Hematopoietic multipotent progenitor cell treated with erythropoietin and hydrocortisone succinate and interleukin-3 and kit ligand, for 8 days (in vitro differentiated cells): ENCODE measurements around the gene IGHMBP2.

Source experiments
- DNase-seq: peaks from one replicate; pipeline ENCODE4 v3.0.0-alpha.2; 2015

The IGHMBP2 gene

DNA sequence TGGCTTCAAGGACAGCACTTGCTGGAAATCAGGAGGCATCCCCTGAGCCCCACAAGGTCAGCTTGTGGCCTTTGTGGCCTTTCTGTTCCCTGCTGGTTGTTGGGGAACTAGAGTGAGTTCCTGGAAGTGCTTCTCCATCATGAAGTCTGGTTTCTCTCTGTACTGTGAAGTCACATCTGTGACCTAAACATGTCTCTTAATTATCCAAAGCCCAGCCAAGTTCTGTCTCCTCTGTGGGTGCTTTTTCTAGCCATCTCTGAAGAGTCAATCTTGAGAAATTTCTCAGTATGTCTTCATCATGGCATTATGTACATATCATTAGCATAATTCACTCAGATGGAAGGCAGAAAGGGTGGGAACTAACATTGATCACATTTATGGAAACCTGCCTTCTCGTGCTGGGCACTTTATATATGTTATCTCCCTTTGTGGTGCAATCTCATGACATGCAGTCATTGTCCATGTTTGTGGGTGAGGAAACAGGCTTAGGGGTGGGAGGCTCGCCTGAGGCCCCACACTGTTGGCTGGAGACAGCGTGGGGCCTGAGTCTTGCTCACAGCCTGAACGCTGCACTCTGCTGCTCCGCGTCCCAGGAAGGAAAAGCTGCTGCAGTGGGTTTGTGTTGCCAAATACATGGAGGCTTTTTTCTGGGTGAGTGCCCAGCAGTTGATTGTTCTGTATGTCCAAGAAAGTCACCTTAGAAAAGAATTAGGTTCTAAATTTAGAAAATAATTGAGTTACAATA lies 24.6 kb downstream of the IGHMBP2 start:
- DNase-seq = no peak

DNA sequence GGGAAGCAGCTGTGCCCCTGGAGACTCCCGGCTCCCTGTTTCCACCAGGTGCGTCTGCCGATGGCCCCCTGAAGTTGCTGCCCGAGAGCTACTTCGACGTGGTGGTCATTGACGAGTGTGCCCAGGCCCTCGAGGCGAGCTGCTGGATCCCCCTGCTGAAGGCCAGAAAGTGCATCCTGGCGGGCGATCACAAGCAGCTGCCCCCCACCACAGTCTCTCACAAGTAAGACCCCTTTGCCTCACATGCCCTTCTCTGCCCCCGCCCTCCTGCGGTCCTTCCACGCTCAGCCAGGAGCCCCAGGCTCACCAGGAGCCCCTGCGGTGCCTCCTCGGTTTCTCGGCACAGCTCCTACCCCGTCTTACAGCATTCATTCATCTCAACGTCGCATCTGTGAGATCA lies 25.4 kb downstream of the IGHMBP2 start:
- no peak for DNase-seq

- DNase-seq = no peak
Measured at GRCh38 chr11:68929706-68930570, 26.2 kb downstream of the IGHMBP2 start.

GRCh38 chr11:68930991-68931855 lies 27.5 kb downstream of the IGHMBP2 start:
- no peak for DNase-seq

GRCh38 chr11:68931911-68932310 lies 28.2 kb downstream of the IGHMBP2 start:
- DNase-seq = no peak

DNA sequence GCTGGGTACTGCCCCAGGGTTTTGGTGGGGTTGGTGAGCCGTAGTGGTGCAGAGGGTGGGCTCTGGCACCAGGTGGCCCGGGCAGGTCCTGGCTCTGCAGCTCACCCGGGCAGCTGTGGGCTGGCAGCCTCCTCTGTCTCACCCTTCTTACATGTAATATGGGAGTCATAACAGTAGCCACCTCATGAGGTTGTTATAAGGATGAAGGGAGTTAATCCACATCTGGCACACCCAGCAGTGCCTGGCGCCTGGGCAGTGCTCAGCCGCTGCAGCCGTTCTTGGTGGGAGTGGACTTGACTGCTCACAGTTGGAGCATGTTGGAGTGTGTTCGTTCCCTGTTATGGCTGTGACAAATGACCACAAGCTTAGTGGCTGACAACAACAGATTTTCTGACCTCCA lies 28.7 kb downstream of the IGHMBP2 start:
- DNase-seq = no peak

DNA sequence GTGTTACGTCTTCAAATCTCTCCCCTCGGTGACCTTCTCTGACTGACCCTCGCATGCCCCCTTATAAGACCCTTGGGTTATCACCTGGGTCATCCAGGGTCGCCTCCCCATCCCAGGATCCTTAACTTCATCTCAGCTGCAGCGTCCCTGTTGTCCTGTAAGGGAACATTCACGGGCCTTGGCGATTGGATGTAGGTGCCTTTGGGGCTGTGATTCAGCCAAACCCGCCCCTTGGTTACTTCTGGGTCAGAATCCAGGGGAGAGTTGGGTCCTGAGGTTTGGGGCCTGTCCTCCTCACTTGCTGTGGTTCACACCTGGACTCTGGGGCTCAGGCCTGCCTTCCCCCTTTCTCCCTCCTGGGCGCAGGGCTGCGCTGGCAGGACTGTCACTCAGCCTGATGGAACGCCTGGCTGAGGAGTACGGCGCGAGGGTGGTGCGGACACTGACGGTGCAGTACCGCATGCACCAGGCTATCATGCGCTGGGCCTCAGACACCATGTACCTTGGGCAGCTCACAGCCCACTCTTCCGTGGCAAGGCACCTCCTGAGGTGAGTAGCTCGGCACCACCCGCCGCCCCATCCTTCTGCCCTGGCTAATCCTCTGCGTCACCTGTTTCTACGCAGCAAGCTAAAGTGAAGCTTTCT lies 29.4 kb downstream of the IGHMBP2 start:
- no peak for DNase-seq

- no peak for DNase-seq
Measured at GRCh38 chr11:68933605-68934320, 30.1 kb downstream of the IGHMBP2 start.

DNA sequence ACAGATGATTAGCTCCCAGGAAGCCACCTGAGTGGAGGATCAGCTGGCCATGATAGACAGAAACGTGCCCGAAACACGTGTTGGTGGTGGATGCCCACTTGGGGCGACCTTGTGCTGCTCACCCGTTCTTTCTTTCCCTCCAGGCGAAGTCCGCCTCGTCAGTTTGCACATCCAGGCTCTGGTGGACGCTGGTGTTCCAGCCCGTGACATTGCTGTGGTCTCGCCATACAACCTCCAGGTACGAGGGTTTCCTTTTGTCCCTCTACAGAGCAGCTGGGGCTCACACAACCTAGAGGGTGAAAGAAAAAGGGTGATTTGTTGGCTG lies 30.6 kb downstream of the IGHMBP2 start:
- DNase-seq = no peak

DNA sequence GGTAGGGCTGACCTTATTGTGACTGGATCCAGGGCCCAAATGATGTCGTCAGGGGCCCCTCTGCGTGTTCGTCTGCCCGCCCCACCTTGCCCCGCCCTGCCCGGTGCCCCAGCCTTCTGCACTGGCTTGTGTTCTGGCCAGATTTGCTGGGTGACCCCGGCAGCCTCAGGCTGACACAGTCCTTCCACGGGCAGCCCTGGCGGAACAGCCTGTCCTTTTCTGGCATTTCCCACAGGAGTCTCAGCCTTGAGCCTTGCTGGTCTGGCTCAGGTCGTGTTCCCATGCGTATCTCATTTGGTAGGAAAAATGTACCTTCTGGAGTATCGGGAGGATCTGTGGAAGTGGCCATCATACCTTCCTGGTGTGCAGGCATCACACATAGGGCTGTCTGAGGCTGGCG lies 31.0 kb downstream of the IGHMBP2 start:
- DNase-seq = no peak

DNA sequence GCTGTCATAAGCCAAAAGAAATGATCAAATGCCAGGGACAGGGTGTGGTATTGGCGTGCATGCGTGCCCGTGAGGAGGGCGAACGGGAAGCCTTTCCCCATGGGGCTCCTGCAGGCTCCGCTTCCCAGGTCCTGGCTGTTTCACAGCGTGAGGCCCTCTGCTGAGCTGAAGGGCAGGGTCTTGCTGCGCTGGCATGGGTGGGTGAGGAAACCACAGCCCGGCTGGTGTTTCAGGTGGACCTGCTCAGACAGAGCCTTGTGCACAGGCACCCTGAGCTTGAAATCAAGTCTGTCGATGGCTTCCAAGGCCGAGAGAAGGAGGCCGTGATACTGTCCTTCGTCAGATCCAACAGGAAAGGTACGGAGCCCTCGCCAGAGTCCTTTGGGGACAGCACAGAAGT lies 31.4 kb downstream of the IGHMBP2 start:
- DNase-seq = no peak

- no peak for DNase-seq
Measured at GRCh38 chr11:68935516-68936357, 32.0 kb downstream of the IGHMBP2 start.

- no peak for DNase-seq
Measured at GRCh38 chr11:68936358-68936636, 32.6 kb downstream of the IGHMBP2 start.

DNA sequence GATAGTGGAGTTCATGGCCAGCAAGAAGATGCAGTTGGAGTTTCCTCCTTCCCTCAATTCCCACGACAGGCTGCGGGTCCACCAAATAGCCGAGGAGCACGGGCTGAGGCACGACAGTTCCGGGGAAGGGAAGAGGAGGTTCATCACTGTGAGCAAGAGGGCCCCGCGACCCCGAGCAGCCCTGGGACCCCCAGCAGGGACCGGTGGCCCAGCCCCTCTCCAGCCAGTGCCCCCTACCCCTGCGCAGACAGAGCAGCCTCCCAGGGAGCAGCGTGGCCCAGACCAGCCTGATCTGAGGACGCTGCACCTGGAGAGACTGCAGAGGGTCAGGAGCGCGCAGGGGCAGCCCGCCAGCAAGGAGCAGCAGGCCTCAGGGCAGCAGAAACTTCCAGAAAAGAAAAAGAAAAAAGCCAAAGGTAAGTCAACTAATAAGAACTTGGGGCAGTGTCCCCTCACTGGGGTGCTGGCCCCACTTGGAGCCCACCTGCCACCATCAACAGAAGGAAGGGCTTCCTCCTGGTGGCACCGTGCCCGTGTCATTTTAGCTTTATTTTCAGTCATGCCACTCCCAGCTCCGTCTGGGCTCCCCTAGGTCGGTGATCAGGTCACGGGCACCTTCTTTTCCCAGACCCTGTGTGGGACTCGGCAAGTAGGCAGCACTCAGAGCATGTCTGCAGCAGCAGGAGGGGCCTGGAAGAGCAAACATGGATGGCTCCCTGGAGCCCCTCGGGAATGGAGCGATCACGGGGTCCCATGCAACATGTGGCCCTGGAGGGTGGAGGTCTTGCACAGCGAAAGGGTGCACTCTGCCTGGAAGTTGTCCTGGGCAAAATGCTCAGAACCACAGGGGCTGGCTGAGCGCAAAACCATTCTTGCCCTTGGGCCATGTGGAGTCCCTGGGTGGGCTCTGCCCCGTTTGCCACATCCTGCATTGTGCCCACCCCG lies 33.3 kb downstream of the IGHMBP2 start:
- no peak for DNase-seq

DNA sequence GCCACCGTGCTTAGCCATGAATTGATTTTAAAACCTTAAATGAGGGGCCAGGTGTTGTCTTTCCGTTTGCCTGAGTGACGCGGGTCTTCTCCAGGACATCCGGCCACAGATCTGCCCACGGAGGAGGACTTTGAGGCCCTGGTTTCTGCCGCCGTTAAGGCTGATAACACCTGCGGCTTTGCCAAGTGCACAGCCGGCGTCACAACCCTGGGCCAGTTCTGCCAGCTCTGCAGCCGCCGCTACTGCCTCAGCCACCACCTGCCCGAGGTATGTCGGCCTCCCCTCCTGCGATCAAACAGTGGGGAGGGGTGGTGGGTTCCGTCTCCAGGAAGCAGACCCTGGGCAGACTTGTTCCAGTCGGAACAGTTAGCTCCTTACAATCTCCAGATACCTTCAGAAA lies 34.4 kb downstream of the IGHMBP2 start:
- no peak for DNase-seq

DNA sequence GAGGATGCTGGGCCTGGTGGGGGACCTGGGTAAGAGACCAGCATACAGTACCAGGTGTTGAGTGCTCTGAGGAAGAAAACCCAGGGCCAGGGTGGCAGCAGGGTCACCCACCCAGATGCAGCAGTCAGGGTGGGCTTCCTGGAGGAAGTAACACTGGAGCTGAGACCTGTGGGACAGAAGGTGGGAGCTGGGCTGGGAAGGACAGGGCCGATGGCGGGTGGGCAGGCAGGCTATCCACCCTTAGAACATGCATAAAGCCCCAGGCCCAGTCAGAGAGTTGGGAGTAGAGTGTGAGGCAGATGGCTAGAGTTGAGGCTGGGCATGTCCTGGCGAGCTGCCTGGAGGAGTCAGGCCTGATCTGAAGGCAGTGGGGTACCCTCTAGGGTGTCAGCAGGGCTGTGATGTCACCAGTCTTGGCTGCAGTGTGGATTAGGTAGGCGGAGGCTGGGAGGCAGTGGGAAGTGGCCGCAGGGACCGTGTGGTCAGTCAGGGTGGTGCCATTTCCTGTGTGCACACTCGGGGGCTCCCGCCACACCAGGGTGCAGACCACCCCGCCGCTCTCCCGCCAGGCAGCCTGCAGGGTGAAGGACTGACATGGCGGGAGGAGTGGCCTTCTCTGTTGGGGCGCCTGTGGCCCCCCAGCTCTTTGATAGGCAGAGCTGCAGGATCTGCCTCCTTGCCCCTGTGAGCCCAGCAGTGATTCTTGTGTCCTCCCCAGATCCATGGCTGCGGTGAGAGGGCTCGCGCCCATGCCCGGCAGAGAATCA lies 35.3 kb downstream of the IGHMBP2 start:
- no peak for DNase-seq

DNA sequence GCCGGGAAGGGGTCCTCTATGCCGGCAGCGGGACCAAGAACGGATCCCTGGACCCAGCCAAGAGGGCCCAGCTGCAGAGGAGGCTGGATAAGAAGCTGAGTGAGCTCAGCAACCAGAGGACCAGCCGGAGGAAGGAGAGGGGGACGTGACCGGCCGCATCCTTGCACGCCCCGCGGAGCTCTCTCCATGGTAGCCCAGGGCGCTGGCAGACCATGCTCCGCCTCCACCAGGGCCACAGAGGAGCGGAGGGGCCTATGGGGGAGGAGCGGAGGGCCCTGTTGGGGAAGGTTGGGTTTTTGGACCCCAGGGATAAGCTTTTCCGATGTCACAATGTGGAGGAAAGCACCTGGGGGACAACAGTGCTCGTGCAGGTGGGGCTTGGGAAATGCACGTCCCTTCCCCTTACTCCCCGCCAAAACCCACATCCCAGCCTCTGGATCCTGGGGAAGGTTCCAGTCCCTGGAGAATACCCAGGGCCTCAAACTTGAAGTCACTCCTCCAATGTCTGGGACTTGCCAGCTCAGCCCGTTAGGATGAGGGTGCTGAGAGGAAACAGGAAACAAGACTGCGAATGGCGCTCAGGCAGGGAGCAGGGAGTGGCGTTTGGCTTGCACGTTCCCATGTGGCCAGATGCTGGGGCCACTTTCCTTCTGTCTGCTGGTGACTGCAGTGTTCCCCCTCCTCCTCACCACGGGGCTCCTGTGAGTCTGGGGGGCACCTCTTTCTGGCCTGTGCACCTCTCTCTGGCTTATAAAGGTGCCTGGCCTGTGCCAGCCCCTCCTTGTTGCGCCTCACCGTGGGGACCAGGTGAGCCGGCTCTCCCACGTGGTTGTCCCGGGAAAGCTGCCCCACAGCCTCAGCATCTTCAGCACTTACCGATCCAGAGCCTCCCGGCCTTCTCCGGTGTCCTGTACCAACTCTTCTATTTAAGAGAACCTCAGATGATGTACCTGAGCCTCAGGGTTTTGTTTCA lies 36.2 kb downstream of the IGHMBP2 start:
- DNase-seq = no peak

DNA sequence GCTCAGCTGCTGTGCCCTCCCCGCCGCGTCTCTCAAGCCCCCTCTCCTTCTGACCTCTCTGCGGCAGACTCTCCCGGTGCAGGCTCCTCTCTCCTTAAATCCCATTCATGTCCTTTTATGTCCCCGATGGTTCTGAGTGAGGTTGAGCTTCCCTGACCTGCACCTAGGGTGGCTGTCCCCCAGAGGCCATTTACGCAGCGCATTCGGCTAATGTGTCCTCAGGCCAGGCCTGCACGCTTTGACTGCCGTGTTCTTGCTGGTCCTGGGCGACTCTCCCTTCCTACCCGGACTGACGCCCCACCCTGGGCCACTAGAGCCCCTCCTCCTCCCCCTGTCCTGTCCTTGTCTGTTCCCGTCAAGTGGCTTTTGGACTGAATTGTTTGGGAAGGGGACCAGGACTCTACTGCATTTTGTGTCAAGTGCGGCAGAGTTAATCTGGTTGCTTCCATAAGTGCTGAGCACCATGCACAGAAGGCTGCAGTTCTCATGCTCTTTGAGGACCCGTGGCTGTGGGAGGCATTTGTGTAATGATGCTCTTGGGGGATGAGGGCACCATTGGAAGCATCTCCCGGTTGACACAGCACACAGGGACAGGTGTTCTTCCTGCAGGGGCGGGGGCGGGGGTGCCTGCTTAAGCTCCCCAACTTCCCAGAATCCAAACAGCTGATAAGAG lies 37.1 kb downstream of the IGHMBP2 start:
- DNase-seq = no peak
